ENCODE measurements around the gene MYO10.

MYO10 gene

DNA sequence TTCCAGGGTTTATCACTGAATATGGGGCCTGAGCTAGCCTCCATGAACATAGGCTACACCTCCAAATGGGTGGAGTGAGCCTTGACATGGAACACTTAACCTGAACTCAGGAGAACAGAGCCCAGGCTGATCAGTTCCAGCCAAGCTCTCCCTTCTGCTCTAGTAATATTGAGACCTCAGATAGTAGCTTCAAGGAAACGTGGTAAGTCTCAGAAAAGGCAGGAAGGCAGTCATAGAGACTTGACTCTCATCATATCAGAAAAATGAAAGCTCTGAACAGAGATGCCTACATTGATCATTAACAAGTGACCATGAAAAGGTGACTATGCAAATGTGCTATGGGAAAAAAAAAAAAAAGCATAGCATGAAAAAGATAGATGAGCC is 40.5 kb upstream of the MYO10 start:
- peak; percentile 29 for DNase-seq (ENCODE audit: low spot score)
- no peak for TF ChIP-seq CTCF (IDR thresholded peaks at IDR 0.05; ENCODE audit: extremely low read depth, missing control alignments)

GRCh38 chr5:16975950-16976624 is 40.0 kb upstream of the MYO10 start:
- no peak for DNase-seq (ENCODE audit: low spot score)
- TF ChIP-seq CTCF (IDR thresholded peaks at IDR 0.05; ENCODE audit: extremely low read depth, missing control alignments): no peak

- DNase-seq (ENCODE audit: low spot score): no peak
Observed at GRCh38 chr5:16974981-16975380, 38.9 kb upstream of the MYO10 start.

DNA sequence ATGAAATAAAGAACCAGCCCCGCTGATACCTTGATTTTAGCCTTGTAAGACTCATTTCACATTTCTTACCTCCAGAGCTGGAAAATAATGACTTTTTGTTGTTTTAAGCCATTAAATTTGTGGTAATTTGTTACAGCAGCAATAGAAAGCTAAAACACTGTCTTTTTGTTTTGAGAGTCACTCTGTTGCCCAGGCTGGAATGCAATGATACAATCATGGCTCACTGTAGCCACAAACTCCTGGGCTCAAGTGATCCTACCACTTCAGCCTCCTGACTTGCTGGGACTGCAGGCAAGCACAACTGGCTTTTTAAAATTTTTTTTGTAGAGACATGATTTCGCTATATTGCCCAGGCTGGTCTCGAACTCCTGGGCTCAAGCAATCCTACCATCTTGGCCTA is 34.7 kb upstream of the MYO10 start:
- DNase-seq (ENCODE audit: low spot score): no peak
- TF ChIP-seq CTCF (IDR thresholded peaks at IDR 0.05; ENCODE audit: extremely low read depth, missing control alignments): no peak

More at GRCh38 chr5:16974981-16975380, 38.9 kb upstream of the MYO10 start:
- TF ChIP-seq CTCF (IDR thresholded peaks at IDR 0.05; ENCODE audit: extremely low read depth, missing control alignments): no peak

DNA sequence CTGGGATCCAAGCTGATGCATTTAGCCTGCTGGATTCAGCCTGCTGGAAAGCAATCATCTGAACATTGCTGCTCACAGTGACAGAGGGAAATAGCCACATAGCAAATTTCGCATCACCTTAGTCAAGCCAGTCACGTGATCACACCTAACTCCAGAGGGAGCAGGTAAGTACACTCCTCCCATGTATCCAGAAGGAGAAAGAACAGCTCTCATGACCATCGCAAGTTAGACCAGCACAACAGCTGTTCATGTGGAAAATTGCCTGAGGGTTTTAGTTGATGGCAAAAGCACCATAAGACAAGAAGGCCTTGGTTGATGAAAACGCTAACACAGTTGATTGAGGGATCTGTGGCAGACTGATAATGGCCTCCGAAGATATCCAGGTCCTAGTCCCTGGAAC is 34.2 kb upstream of the MYO10 start:
- no peak for TF ChIP-seq CTCF (IDR thresholded peaks at IDR 0.05; ENCODE audit: extremely low read depth, missing control alignments)
- DNase-seq (ENCODE audit: low spot score): no peak

DNA sequence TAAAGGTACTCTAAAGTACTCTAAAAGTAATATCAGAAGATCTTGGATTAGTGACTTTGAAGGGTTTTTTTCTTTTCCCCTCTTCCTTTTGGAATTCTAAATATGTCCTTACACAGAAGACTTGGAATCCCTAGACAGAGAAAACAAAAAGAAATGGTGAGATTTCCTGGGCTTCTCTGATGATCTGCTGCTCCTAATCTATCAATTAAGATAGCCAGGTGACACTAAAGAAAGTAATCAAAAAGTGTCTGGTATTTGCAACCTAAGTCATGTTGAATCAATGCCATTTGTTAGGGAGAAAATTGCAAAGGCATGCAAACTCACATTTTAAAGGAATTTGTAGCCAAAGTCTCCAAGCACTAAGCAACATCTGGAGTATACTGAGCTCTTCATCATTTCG is 29.5 kb upstream of the MYO10 start:
- DNase-seq (ENCODE audit: low spot score): no peak
- no peak for TF ChIP-seq CTCF (IDR thresholded peaks at IDR 0.05; ENCODE audit: extremely low read depth, missing control alignments)

GRCh38 chr5:16963821-16964220 is 27.7 kb upstream of the MYO10 start:
- DNase-seq (ENCODE audit: low spot score): no peak
- TF ChIP-seq CTCF (IDR thresholded peaks at IDR 0.05; ENCODE audit: extremely low read depth, missing control alignments): no peak
